HG03432 (cell line): Measurements from ENCODE around the gene VWC2L.

Experiments used
- ATAC-seq: cut with Tn5 transposase; IDR thresholded peaks from one replicate; pipeline ENCODE4 v1.9.1; 2021; ENCODE audit warnings: mild to moderate bottlenecking, moderate library complexity; ENCODE audit not compliant: unreplicated experiment

Gene VWC2L

GRCh38 chr2:214533541-214533940, 122.7 kb downstream of the VWC2L start:
- no peak for ATAC-seq

GRCh38 chr2:214536625-214537024, 125.8 kb downstream of the VWC2L start:
- ATAC-seq = no peak

- no peak for ATAC-seq
Measured at GRCh38 chr2:214537929-214538328, 127.1 kb downstream of the VWC2L start.

- no peak for ATAC-seq
Measured at GRCh38 chr2:214542295-214542694, 131.4 kb downstream of the VWC2L start.

- ATAC-seq = no peak
Measured at GRCh38 chr2:214542866-214543265, 132.0 kb downstream of the VWC2L start.

GRCh38 chr2:214543386-214543955, 132.6 kb downstream of the VWC2L start:
- ATAC-seq = no peak

GRCh38 chr2:214545898-214546542, 135.2 kb downstream of the VWC2L start:
- ATAC-seq = no peak

- ATAC-seq = no peak
Measured at GRCh38 chr2:214547931-214548330, 137.1 kb downstream of the VWC2L start.

- ATAC-seq = no peak
Measured at GRCh38 chr2:214549946-214550345, 139.1 kb downstream of the VWC2L start.

- peak; percentile 36 for ATAC-seq
Measured at GRCh38 chr2:214550786-214551185, 139.9 kb downstream of the VWC2L start.

GRCh38 chr2:214557884-214558283, 147.0 kb downstream of the VWC2L start:
- ATAC-seq = no peak

GRCh38 chr2:214558341-214558740, 147.5 kb downstream of the VWC2L start:
- ATAC-seq = no peak

GRCh38 chr2:214560176-214560575, 149.3 kb downstream of the VWC2L start:
- ATAC-seq = no peak

GRCh38 chr2:214560618-214561190, 149.8 kb downstream of the VWC2L start:
- no peak for ATAC-seq

- ATAC-seq = no peak
Measured at GRCh38 chr2:214565246-214565645, 154.4 kb downstream of the VWC2L start.

GRCh38 chr2:214566457-214566856, 155.6 kb downstream of the VWC2L start:
- ATAC-seq = no peak

GRCh38 chr2:214569419-214570035, 158.7 kb downstream of the VWC2L start:
- ATAC-seq = no peak

- peak; percentile 64 for ATAC-seq
Measured at GRCh38 chr2:214574084-214574781, 163.4 kb downstream of the VWC2L start.

- no peak for ATAC-seq
Measured at GRCh38 chr2:214575030-214575429, 164.2 kb downstream of the VWC2L start.

- ATAC-seq = no peak
Measured at GRCh38 chr2:214575465-214575864, 164.6 kb downstream of the VWC2L start.

GRCh38 chr2:214577769-214578168, 166.9 kb downstream of the VWC2L start:
- no peak for ATAC-seq
